WTC11 (cell line): ENCODE measurements around the gene ILKAP. TPM values are rescaled to one million over a fixed set of nuclear protein-coding genes. Genes with fewer than 3 reads are reported as not detected.

Source experiments
- ATAC-seq: fragments of 200-7000 bp; cut with Tn5 transposase; 2 replicates; pipeline ENCODE4 v1.10.0; 2021; ENCODE audit warnings: mild to moderate bottlenecking, moderate library complexity
- CTCF ChIA-PET: fragments of 300-600 bp; sonication (Branson Sonifier 250); formaldehyde crosslinking; loops from one replicate; lab custom pipeline; 2021; ENCODE audit warnings: antibody characterized with exemption; lab: Charles Lee
- POLR2A ChIA-PET: fragments of 350-600 bp; sonication (Branson Sonifier 250); formaldehyde crosslinking; loops from one replicate; lab custom pipeline; 2021; ENCODE audit warnings: antibody characterized with exemption; lab: Charles Lee
- DNase-seq: peaks from one replicate; pipeline ENCODE4 v3.0.0; 2021; ENCODE audit warnings: low spot score
- H3K27ac Mint-ChIP-seq: 2 replicates; pipeline ENCODE4 v1.8.0; 2021; ENCODE audit warnings: mixed read lengths
- H3K27me3 Mint-ChIP-seq: 2 replicates; pipeline ENCODE4 v1.8.0; 2021; ENCODE audit warnings: low read depth, mild to moderate bottlenecking, moderate library complexity, mixed read lengths
- H3K36me3 Mint-ChIP-seq: 2 replicates; pipeline ENCODE4 v1.8.0; 2021; ENCODE audit warnings: mixed read lengths
- H3K4me1 Mint-ChIP-seq: 2 replicates; pipeline ENCODE4 v1.8.0; 2022; ENCODE audit warnings: mixed read lengths
- H3K4me3 Mint-ChIP-seq: 2 replicates; pipeline ENCODE4 v1.8.0; 2021; ENCODE audit warnings: mild to moderate bottlenecking, moderate library complexity, mixed read lengths
- H3K9me3 Mint-ChIP-seq: 2 replicates; pipeline ENCODE4 v1.8.0; 2021; ENCODE audit warnings: mixed read lengths
- CBFB ChIP-seq: sonication (generic); formaldehyde crosslinking; IDR thresholded peaks from 2 replicates; pipeline ENCODE4 v1.8.1; 2022; ENCODE audit warnings: mild to moderate bottlenecking, low read depth, missing genetic modification reagents
- CREM ChIP-seq: sonication (generic); formaldehyde crosslinking; IDR thresholded peaks from 2 replicates; pipeline ENCODE4 v1.8.1; 2022; ENCODE audit warnings: mild to moderate bottlenecking, missing genetic modification reagents, moderate library complexity
- FOXP4 ChIP-seq: sonication (generic); formaldehyde crosslinking; IDR thresholded peaks from 2 replicates; pipeline ENCODE4 v1.8.0; 2022; ENCODE audit warnings: mild to moderate bottlenecking, missing genetic modification reagents
- GTF2I ChIP-seq: fragments of 250-450 bp; sonication (Bioruptor Pico); conservative IDR thresholded peaks from 2 replicates; pipeline ENCODE4 v1.4.0; 2021; ENCODE audit warnings: mild to moderate bottlenecking
- HMGXB4 ChIP-seq: sonication (generic); formaldehyde crosslinking; IDR thresholded peaks from 2 replicates; pipeline ENCODE4 v1.8.1; 2023; ENCODE audit warnings: mild to moderate bottlenecking, moderate library complexity, missing genetic modification reagents
- JAZF1 ChIP-seq: fragments of 250-450 bp; sonication (Bioruptor Pico); IDR thresholded peaks from 2 replicates; pipeline ENCODE4 v1.9.0; 2021; ENCODE audit warnings: moderate library complexity, mild to moderate bottlenecking, inconsistent platforms
- JUN ChIP-seq: sonication (generic); formaldehyde crosslinking; IDR thresholded peaks from 2 replicates; pipeline ENCODE4 v1.8.0; 2023; ENCODE audit warnings: mild to moderate bottlenecking, missing genetic modification reagents
- NFE2L1 ChIP-seq: sonication (generic); formaldehyde crosslinking; IDR thresholded peaks from 2 replicates; pipeline ENCODE4 v1.8.1; 2023; ENCODE audit warnings: missing genetic modification reagents
- NFYB ChIP-seq: sonication (generic); formaldehyde crosslinking; conservative IDR thresholded peaks from 2 replicates; pipeline ENCODE4 v1.8.0; 2022; ENCODE audit warnings: low read depth, missing genetic modification reagents
- OVOL2 ChIP-seq: fragments of 250-450 bp; sonication (Bioruptor Pico); IDR thresholded peaks from 2 replicates; pipeline ENCODE4 v1.9.0; 2021; ENCODE audit warnings: mild to moderate bottlenecking, borderline replicate concordance
- SMAD4 ChIP-seq: sonication (generic); formaldehyde crosslinking; IDR thresholded peaks from 2 replicates; pipeline ENCODE4 v1.8.0; 2022; ENCODE audit warnings: mild to moderate bottlenecking, missing genetic modification reagents
- SP1 ChIP-seq: sonication (generic); formaldehyde crosslinking; conservative IDR thresholded peaks from 2 replicates; pipeline ENCODE4 v1.8.1; 2022; ENCODE audit warnings: missing genetic modification reagents
- TCF7 ChIP-seq: sonication (generic); formaldehyde crosslinking; IDR thresholded peaks from 2 replicates; pipeline ENCODE4 v1.8.0; 2022; ENCODE audit warnings: mild to moderate bottlenecking, low read depth, missing genetic modification reagents, moderate library complexity
- ZNF416 ChIP-seq: fragments of 250-450 bp; sonication (Bioruptor Pico); IDR thresholded peaks from 2 replicates; pipeline ENCODE4 v1.9.0; 2021; ENCODE audit warnings: mild to moderate bottlenecking, inconsistent platforms
- ZSCAN18 ChIP-seq: fragments of 250-450 bp; sonication (Bioruptor Pico); IDR thresholded peaks from 2 replicates; pipeline ENCODE4 v2.1.2; 2022; ENCODE audit warnings: mild to moderate bottlenecking, moderate library complexity
- total RNA-seq: library from RNA; stranded (reverse); gene quantifications from 3 replicates; pipeline ENCODE4 v1.2.3, GENCODE V29; 2021
- TF ChIP-seq, protein P1 (sequence below): fragments of 200-600 bp; IDR thresholded peaks from 2 replicates; pipeline ENCODE4 v1.8.0; 2022; ENCODE audit warnings: antibody characterized with exemption
- TF ChIP-seq, protein P2 (sequence below): sonication (generic); formaldehyde crosslinking; IDR thresholded peaks from 2 replicates; pipeline ENCODE4 v1.8.0; 2023; ENCODE audit warnings: mild to moderate bottlenecking, missing genetic modification reagents
- TF ChIP-seq, protein P3 (sequence below): sonication (generic); formaldehyde crosslinking; IDR thresholded peaks from 2 replicates; pipeline ENCODE4 v1.8.1; 2023; ENCODE audit warnings: mild to moderate bottlenecking, missing genetic modification reagents, moderate library complexity
- TF ChIP-seq, protein P4 (sequence below): fragments of 250-450 bp; sonication (Bioruptor Pico); IDR thresholded peaks from 2 replicates; pipeline ENCODE4 v1.9.0; 2021; ENCODE audit warnings: mild to moderate bottlenecking
- TF ChIP-seq, protein P5 (sequence below): fragments of 250-450 bp; sonication (Bioruptor Pico); IDR thresholded peaks from 2 replicates; pipeline ENCODE4 v1.9.0; 2021; ENCODE audit warnings: moderate library complexity, mild to moderate bottlenecking, inconsistent platforms, borderline replicate concordance
- TF ChIP-seq, protein P6 (sequence below): sonication (generic); formaldehyde crosslinking; IDR thresholded peaks from 2 replicates; pipeline ENCODE4 v1.8.1; 2023; ENCODE audit warnings: mild to moderate bottlenecking, missing genetic modification reagents

The ILKAP gene
- total RNA-seq, 1 experiment from 2014 or later, result 32.7 TPM

- TF ChIP-seq, protein P1, sequence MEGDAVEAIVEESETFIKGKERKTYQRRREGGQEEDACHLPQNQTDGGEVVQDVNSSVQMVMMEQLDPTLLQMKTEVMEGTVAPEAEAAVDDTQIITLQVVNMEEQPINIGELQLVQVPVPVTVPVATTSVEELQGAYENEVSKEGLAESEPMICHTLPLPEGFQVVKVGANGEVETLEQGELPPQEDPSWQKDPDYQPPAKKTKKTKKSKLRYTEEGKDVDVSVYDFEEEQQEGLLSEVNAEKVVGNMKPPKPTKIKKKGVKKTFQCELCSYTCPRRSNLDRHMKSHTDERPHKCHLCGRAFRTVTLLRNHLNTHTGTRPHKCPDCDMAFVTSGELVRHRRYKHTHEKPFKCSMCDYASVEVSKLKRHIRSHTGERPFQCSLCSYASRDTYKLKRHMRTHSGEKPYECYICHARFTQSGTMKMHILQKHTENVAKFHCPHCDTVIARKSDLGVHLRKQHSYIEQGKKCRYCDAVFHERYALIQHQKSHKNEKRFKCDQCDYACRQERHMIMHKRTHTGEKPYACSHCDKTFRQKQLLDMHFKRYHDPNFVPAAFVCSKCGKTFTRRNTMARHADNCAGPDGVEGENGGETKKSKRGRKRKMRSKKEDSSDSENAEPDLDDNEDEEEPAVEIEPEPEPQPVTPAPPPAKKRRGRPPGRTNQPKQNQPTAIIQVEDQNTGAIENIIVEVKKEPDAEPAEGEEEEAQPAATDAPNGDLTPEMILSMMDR, result no peak
- TF ChIP-seq OVOL2 (no peak), GTF2I (no peak), CBFB (CRISPR knock-in tag) (no peak), JUN (CRISPR knock-in tag) (no peak), SP1 (CRISPR knock-in tag) (no peak), SMAD4 (no peak), CREM (CRISPR knock-in tag) (no peak), ZSCAN18 (CRISPR knock-in tag) (no peak)
- H3K4me1 Mint-ChIP-seq, result no peaks in the 10 kb centered on the region
- H3K36me3 Mint-ChIP-seq, result peaks cover 44% of the 10 kb centered on the region
- H3K4me3 Mint-ChIP-seq, result no peak overlapping the region
- ChIA-PET CTCF (no interaction called here), POLR2A (no interaction called here)
- H3K27ac Mint-ChIP-seq, result no peak overlapping the region
- no peaks in the 10 kb centered on the region for H3K27me3 Mint-ChIP-seq
- DNase-seq (no peak), ATAC-seq (no peak)
- no peaks in the 10 kb centered on the region for H3K9me3 Mint-ChIP-seq
Measured at GRCh38 chr2:238172439-238172838, 31.1 kb downstream of the ILKAP start.

GRCh38 chr2:238171575-238172187 lies 31.8 kb downstream of the ILKAP start:
- H3K36me3 Mint-ChIP-seq, result peaks cover 39% of the 10 kb centered on the region
- no peaks in the 10 kb centered on the region for H3K4me1 Mint-ChIP-seq
- POLR2A ChIA-PET, result no interaction called here
- no peak overlapping the region for H3K27ac Mint-ChIP-seq
- H3K27me3 Mint-ChIP-seq, result no peaks in the 10 kb centered on the region
- CTCF ChIA-PET, result no interaction called here
- ATAC-seq, result no peak
- no peak overlapping the region for H3K4me3 Mint-ChIP-seq
- no peak for DNase-seq
- H3K9me3 Mint-ChIP-seq, result no peaks in the 10 kb centered on the region
- TF ChIP-seq JAZF1 (CRISPR knock-in tag), result no peak
- TF ChIP-seq, protein P2, sequence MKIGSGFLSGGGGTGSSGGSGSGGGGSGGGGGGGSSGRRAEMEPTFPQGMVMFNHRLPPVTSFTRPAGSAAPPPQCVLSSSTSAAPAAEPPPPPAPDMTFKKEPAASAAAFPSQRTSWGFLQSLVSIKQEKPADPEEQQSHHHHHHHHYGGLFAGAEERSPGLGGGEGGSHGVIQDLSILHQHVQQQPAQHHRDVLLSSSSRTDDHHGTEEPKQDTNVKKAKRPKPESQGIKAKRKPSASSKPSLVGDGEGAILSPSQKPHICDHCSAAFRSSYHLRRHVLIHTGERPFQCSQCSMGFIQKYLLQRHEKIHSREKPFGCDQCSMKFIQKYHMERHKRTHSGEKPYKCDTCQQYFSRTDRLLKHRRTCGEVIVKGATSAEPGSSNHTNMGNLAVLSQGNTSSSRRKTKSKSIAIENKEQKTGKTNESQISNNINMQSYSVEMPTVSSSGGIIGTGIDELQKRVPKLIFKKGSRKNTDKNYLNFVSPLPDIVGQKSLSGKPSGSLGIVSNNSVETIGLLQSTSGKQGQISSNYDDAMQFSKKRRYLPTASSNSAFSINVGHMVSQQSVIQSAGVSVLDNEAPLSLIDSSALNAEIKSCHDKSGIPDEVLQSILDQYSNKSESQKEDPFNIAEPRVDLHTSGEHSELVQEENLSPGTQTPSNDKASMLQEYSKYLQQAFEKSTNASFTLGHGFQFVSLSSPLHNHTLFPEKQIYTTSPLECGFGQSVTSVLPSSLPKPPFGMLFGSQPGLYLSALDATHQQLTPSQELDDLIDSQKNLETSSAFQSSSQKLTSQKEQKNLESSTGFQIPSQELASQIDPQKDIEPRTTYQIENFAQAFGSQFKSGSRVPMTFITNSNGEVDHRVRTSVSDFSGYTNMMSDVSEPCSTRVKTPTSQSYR (CRISPR knock-in tag), result no peak
- TF ChIP-seq, protein P3, sequence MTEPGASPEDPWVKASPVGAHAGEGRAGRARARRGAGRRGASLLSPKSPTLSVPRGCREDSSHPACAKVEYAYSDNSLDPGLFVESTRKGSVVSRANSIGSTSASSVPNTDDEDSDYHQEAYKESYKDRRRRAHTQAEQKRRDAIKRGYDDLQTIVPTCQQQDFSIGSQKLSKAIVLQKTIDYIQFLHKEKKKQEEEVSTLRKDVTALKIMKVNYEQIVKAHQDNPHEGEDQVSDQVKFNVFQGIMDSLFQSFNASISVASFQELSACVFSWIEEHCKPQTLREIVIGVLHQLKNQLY (CRISPR knock-in tag), result no peak
- no peak for TF ChIP-seq FOXP4 (CRISPR knock-in tag)
- TF ChIP-seq, protein P4, sequence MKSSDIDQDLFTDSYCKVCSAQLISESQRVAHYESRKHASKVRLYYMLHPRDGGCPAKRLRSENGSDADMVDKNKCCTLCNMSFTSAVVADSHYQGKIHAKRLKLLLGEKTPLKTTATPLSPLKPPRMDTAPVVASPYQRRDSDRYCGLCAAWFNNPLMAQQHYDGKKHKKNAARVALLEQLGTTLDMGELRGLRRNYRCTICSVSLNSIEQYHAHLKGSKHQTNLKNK (CRISPR knock-in tag), result no peak
- TF ChIP-seq, protein P5, sequence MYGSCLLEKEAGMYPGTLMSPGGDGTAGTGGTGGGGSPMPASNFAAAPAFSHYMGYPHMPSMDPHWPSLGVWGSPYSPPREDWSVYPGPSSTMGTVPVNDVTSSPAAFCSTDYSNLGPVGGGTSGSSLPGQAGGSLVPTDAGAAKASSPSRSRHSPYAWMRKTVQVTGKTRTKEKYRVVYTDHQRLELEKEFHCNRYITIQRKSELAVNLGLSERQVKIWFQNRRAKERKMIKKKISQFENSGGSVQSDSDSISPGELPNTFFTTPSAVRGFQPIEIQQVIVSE (CRISPR knock-in tag), result no peak
- TF ChIP-seq NFYB (CRISPR knock-in tag), result no peak
- no peak for TF ChIP-seq NFE2L1 (CRISPR knock-in tag)
- TF ChIP-seq ZNF416 (CRISPR knock-in tag), result no peak
- TF ChIP-seq, protein P6, sequence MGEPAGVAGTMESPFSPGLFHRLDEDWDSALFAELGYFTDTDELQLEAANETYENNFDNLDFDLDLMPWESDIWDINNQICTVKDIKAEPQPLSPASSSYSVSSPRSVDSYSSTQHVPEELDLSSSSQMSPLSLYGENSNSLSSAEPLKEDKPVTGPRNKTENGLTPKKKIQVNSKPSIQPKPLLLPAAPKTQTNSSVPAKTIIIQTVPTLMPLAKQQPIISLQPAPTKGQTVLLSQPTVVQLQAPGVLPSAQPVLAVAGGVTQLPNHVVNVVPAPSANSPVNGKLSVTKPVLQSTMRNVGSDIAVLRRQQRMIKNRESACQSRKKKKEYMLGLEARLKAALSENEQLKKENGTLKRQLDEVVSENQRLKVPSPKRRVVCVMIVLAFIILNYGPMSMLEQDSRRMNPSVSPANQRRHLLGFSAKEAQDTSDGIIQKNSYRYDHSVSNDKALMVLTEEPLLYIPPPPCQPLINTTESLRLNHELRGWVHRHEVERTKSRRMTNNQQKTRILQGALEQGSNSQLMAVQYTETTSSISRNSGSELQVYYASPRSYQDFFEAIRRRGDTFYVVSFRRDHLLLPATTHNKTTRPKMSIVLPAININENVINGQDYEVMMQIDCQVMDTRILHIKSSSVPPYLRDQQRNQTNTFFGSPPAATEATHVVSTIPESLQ (CRISPR knock-in tag), result no peak
- no peak for TF ChIP-seq SMAD4
- no peak for TF ChIP-seq HMGXB4
- no peak for TF ChIP-seq TCF7 (CRISPR knock-in tag)
